OCI-LY1 (cell line): Measurements from ENCODE around the gene PSMB10.

ENCODE experiments used
- H2AFZ ChIP-seq: fragments of 200-600 bp; sonication (generic), shearing (Covaris generic); 2 replicates; pipeline ENCODE4 v1.6.0; 2014; ENCODE audit warnings: antibody characterized with exemption, mild to moderate bottlenecking, low read length
- H3F3A ChIP-seq: fragments of 200-600 bp; sonication (generic), shearing (Covaris generic); 2 replicates; pipeline ENCODE4 v1.6.0; 2014; ENCODE audit warnings: mild to moderate bottlenecking, antibody characterized with exemption, low read length, moderate library complexity; ENCODE audit not compliant: insufficient read depth
- H3K27ac ChIP-seq: fragments of 200-600 bp; sonication (generic); 2 replicates; pipeline ENCODE4 v1.5.1; 2014; ENCODE audit warnings: low read length, mixed run types, mild to moderate bottlenecking, low read depth; ENCODE audit not compliant: poor library complexity, severe bottlenecking
- H3K27me3 ChIP-seq: fragments of 200-600 bp; sonication (generic); 2 replicates; pipeline ENCODE4 v1.6.0; 2014; ENCODE audit warnings: antibody characterized with exemption, mild to moderate bottlenecking, low read length, moderate library complexity; ENCODE audit not compliant: insufficient read depth
- H3K36me3 ChIP-seq: fragments of 200-600 bp; sonication (generic); 2 replicates; pipeline ENCODE4 v1.6.1; 2014; ENCODE audit warnings: mild to moderate bottlenecking, antibody characterized with exemption, low read length, moderate library complexity, mixed read lengths; ENCODE audit not compliant: insufficient read depth
- H3K4me1 ChIP-seq: fragments of 200-600 bp; sonication (generic); 2 replicates; pipeline ENCODE4 v1.5.1; 2014; ENCODE audit warnings: mild to moderate bottlenecking, low read length, moderate library complexity; ENCODE audit not compliant: insufficient read depth, severe bottlenecking
- H3K4me2 ChIP-seq: fragments of 200-600 bp; sonication (generic), shearing (Covaris generic); 2 replicates; pipeline ENCODE4 v1.6.1; 2014; ENCODE audit warnings: low read length
- H3K4me3 ChIP-seq: fragments of 200-600 bp; sonication (generic); 2 replicates; pipeline ENCODE4 v1.5.1; 2014; ENCODE audit warnings: low read length, low read depth, mild to moderate bottlenecking, mixed read lengths; ENCODE audit not compliant: poor library complexity, severe bottlenecking
- H3K79me2 ChIP-seq: fragments of 200-600 bp; shearing (Covaris generic); 2 replicates; pipeline ENCODE4 v1.6.1; 2016; ENCODE audit warnings: mixed run types, low read length, mixed read lengths; ENCODE audit not compliant: insufficient read depth
- H3K9ac ChIP-seq: fragments of 200-600 bp; sonication (generic), shearing (Covaris generic); 2 replicates; pipeline ENCODE4 v1.6.1; 2014; ENCODE audit warnings: mild to moderate bottlenecking, low read length, mixed read lengths
- H3K9me2 ChIP-seq: fragments of 200-600 bp; sonication (generic), shearing (Covaris generic); 2 replicates; pipeline ENCODE4 v1.6.1; 2014; ENCODE audit warnings: low read depth, mild to moderate bottlenecking, low read length, mixed read lengths
- H3K9me3 ChIP-seq: fragments of 200-600 bp; shearing (Covaris generic); 2 replicates; pipeline ENCODE4 v1.6.1; 2014; ENCODE audit warnings: low read length, mixed read lengths
- H4K20me1 ChIP-seq: fragments of 200-600 bp; sonication (generic), shearing (Covaris generic); 2 replicates; pipeline ENCODE4 v1.6.0; 2016; ENCODE audit warnings: mild to moderate bottlenecking, low read length; ENCODE audit not compliant: insufficient read depth
- EZH2 ChIP-seq: fragments of 200-600 bp; sonication (generic), shearing (Covaris generic); IDR thresholded peaks from 2 replicates; pipeline ENCODE4 v1.8.0; 2017; ENCODE audit warnings: borderline replicate concordance, mixed run types, mild to moderate bottlenecking, antibody characterized with exemption, low read length, moderate library complexity, mixed read lengths
- TF ChIP-seq, protein P1 (sequence below): fragments of 200-600 bp; sonication (generic), shearing (Covaris generic); IDR thresholded peaks from 2 replicates; pipeline ENCODE4 v1.5.1; 2017; ENCODE audit warnings: mild to moderate bottlenecking, antibody characterized with exemption, low read length, moderate library complexity, mixed read lengths

Gene PSMB10

DNA sequence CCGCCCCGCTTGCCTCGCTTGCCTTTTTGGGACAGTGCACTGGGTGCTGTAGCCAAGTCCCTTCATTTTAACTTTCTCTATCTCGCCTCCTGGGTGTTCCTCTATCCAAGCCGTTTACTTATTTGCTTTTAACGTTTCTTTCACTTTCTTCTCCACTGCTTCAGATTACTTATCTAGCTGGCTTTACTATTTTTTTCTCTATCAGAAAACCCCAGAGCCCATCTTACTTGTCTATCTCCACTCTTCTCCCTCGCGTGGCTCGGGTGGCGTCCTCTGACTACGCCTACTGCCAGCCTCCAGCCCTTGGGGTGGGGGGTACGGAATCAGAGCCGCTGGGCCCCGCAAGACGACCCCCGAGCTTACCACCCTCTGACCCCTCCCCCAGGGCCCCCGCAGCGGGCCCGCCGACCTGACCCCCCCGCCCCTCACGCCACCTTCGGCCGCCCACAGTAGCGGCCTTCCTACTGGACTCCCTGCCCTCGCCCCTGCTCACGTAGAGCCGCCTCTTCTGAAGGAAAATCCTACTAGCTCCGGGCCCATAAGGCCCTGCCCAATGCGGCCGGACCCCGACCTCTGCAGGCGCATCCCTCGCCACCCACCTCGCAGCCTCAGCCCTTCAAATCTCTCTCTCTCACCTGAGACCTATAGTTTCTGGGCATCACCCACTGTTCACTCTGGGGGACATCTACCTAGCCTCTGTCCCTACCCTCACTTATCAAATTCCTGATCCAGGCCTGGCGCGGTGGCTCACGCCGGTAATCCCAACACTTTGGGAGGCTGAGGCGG lies 32.8 kb upstream of the PSMB10 start:
- peak overlapping the region; percentile 81 for H3K4me2 ChIP-seq
- TF ChIP-seq EZH2, result no peak
- TF ChIP-seq, protein P1, sequence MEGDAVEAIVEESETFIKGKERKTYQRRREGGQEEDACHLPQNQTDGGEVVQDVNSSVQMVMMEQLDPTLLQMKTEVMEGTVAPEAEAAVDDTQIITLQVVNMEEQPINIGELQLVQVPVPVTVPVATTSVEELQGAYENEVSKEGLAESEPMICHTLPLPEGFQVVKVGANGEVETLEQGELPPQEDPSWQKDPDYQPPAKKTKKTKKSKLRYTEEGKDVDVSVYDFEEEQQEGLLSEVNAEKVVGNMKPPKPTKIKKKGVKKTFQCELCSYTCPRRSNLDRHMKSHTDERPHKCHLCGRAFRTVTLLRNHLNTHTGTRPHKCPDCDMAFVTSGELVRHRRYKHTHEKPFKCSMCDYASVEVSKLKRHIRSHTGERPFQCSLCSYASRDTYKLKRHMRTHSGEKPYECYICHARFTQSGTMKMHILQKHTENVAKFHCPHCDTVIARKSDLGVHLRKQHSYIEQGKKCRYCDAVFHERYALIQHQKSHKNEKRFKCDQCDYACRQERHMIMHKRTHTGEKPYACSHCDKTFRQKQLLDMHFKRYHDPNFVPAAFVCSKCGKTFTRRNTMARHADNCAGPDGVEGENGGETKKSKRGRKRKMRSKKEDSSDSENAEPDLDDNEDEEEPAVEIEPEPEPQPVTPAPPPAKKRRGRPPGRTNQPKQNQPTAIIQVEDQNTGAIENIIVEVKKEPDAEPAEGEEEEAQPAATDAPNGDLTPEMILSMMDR, result no peak
- peak overlapping the region; percentile 63 for H3K9ac ChIP-seq
- H3K36me3 ChIP-seq, result no peaks in the 10 kb centered on the region
- H4K20me1 ChIP-seq, result no peaks in the 10 kb centered on the region
- peak overlapping the region; percentile 72 for H3K4me3 ChIP-seq
- no peaks in the 10 kb centered on the region for H3F3A ChIP-seq
- no peak overlapping the region for H2AFZ ChIP-seq
- peaks cover 33% of the 10 kb centered on the region for H3K4me1 ChIP-seq
- no peaks in the 10 kb centered on the region for H3K27me3 ChIP-seq
- H3K79me2 ChIP-seq, result no peaks in the 10 kb centered on the region
- no peak overlapping the region for H3K27ac ChIP-seq
- no peaks in the 10 kb centered on the region for H3K9me2 ChIP-seq
- no peaks in the 10 kb centered on the region for H3K9me3 ChIP-seq

DNA sequence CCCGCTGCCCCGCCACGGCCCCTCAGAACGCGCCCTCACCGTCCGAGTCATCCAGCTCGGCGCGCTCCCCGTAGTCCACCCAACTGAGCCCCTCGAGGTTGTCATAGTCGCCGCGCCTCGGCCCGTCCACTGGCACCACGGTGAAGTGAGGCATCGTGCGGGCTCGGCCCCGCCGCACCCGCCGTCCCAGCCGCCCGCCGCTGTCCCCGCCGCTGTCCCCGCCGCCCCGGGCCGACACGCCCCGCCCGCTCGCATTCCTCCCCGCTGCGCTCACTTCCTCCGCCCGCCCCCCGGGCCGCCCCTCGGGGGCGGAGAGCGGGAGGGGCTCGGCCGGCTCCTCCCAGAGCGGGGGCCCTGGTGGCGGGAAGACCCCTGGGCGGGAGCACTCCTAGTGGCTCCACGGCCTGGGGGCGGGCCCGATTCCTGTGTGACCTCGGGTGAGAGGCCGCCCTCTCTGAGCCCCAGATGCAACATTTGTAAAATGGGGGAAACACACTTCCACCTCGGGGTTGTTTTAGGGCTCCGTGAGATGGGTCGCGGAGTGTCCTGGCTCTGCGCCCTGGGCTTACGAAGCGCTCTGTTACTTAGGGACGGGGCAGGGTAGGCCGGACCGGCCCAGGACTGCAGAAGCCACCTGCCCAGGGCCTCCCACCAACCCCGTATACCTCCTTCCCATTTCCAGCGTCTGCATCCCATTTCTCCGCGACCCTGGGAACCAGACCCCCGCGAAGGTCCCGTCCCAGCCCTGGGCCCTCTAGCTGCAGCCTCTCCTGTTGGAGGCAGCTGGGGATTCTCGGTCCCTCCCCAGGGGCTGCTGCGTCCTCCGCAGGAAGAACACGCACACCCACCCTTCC lies 32.0 kb upstream of the PSMB10 start, which contains the start of gene SLC12A4:
SLC12A4 (minus strand) TSS at position 238 of the 854 bp plus-strand sequence; CDS start at position 154, 84 bp downstream.
- no peak for TF ChIP-seq EZH2
- TF ChIP-seq, protein P1, result no peak
- Histone ChIP-seq H3K36me3 (no peaks in the 10 kb centered on the region), H3F3A (no peaks in the 10 kb centered on the region), H3K27me3 (no peaks in the 10 kb centered on the region), H3K9me2 (no peaks in the 10 kb centered on the region), H2AFZ (no peak within 1 kb of the TSS), H3K27ac (no peak within 1 kb of the TSS), H3K9ac (peak within 1 kb of the TSS; percentile 63), H3K9me3 (no peaks in the 10 kb centered on the region), H4K20me1 (no peaks in the 10 kb centered on the region), H3K4me1 (peaks cover 33% of the 10 kb centered on the region), H3K79me2 (no peaks in the 10 kb centered on the region), H3K4me3 (peak within 1 kb of the TSS; percentile 72), H3K4me2 (peak within 1 kb of the TSS; percentile 81)

DNA sequence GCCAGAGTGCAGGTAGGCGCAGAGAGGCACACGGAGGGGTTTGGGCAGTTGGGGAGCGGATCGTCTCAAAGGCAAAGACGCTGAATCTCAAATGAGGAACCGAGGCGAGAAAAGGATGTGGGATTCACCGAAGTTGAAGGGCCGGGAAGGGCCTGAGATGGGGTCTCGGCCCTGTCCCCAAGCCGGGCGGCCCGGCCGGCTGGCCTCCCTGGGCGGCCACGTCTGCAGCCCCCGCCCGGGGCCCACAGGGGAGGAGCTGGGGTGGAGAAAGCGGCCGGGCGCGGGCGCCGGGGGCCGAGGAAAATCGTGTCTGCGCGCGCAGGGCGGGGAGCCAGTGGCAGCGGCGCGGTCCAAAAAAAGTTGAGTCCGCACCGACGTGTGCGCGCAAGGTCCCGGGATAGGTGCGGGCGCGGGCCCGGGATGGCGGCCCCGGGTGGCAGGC lies 31.3 kb upstream of the PSMB10 start:
- Histone ChIP-seq H3K27me3 (no peaks in the 10 kb centered on the region), H3K36me3 (no peaks in the 10 kb centered on the region), H3K79me2 (no peaks in the 10 kb centered on the region), H3K27ac (no peak overlapping the region), H4K20me1 (no peaks in the 10 kb centered on the region), H3K4me1 (peaks cover 33% of the 10 kb centered on the region), H3K9ac (peak overlapping the region; percentile 61), H3F3A (no peaks in the 10 kb centered on the region), H3K9me2 (no peaks in the 10 kb centered on the region), H3K9me3 (no peaks in the 10 kb centered on the region), H3K4me2 (peak overlapping the region; percentile 81), H2AFZ (no peak overlapping the region), H3K4me3 (peak overlapping the region; percentile 72)
- TF ChIP-seq, protein P1, result no peak
- TF ChIP-seq EZH2, result no peak
